HL-60/S4 treated with retinoic acid at 250 ng/mL for 4 days and 3 days (cell line): ENCODE measurements around the gene IL21R.

Experiments used
- in situ Hi-C: fragments of 300-500 bp; cut with MboI; formaldehyde crosslinking; loops from 2 replicates; pipeline ENCODE4 v1.7.0; 2022; ENCODE audit warnings: low sequenced_read_pairs

The IL21R gene

GRCh38 chr16:27482397-27483087, 80.6 kb downstream of the IL21R start:
- in situ Hi-C loops, result no loop called here

- in situ Hi-C loops, result no loop called here
Measured at GRCh38 chr16:27483088-27483437, 81.1 kb downstream of the IL21R start.

GRCh38 chr16:27483624-27484023, 81.7 kb downstream of the IL21R start:
- in situ Hi-C loops, result no loop called here

GRCh38 chr16:27485126-27485525, 83.2 kb downstream of the IL21R start:
- in situ Hi-C loops, result no loop called here

- in situ Hi-C loops, result no loop called here
Measured at GRCh38 chr16:27485811-27486210, 83.8 kb downstream of the IL21R start.

- in situ Hi-C loops, result no loop called here
Measured at GRCh38 chr16:27486344-27486743, 84.4 kb downstream of the IL21R start.

GRCh38 chr16:27486760-27487159, 84.8 kb downstream of the IL21R start:
- in situ Hi-C loops, result no loop called here

- in situ Hi-C loops, result no loop called here
Measured at GRCh38 chr16:27489421-27489820, 87.4 kb downstream of the IL21R start.

GRCh38 chr16:27489906-27490305, 87.9 kb downstream of the IL21R start:
- in situ Hi-C loops, result no loop called here

GRCh38 chr16:27491894-27492587, 90.1 kb downstream of the IL21R start:
- in situ Hi-C loops, result no loop called here

- in situ Hi-C loops, result no loop called here
Measured at GRCh38 chr16:27492588-27492979, 90.6 kb downstream of the IL21R start.

- in situ Hi-C loops, result no loop called here
Measured at GRCh38 chr16:27495191-27495590, 93.2 kb downstream of the IL21R start.

- in situ Hi-C loops, result no loop called here
Measured at GRCh38 chr16:27498031-27498825, 96.3 kb downstream of the IL21R start.

- in situ Hi-C loops, result no loop called here
Measured at GRCh38 chr16:27498916-27499658, 97.1 kb downstream of the IL21R start.

GRCh38 chr16:27499659-27500055, 97.7 kb downstream of the IL21R start:
- in situ Hi-C loops, result no loop called here

GRCh38 chr16:27500801-27501200, 98.8 kb downstream of the IL21R start:
- in situ Hi-C loops, result no loop called here
